Mammary epithelial cell (primary cell): ENCODE data around the gene ATAD3C.

Experiments
- EZH2 ChIP-seq: IDR thresholded peaks from 2 replicates; pipeline ENCODE4 v1.6.1; 2012; ENCODE audit warnings: low read length, inconsistent platforms, borderline replicate concordance
- TF ChIP-seq, protein P1 (sequence below), 2 donors: IDR thresholded peaks in 1 of 2; conservative IDR thresholded peaks in 1 of 2; 2 replicates each; pipeline ENCODE4 v1.5.1; 2011 to 2012; ENCODE audit warnings: inconsistent platforms in 2 of 2, low read length in 2 of 2, mild to moderate bottlenecking in 2 of 2, control low read depth in 1 of 2, low read depth in 1 of 2; ENCODE audit not compliant: insufficient read depth in 1 of 2; ENCODE audit errors: extremely low read depth in 1 of 2

DNA sequence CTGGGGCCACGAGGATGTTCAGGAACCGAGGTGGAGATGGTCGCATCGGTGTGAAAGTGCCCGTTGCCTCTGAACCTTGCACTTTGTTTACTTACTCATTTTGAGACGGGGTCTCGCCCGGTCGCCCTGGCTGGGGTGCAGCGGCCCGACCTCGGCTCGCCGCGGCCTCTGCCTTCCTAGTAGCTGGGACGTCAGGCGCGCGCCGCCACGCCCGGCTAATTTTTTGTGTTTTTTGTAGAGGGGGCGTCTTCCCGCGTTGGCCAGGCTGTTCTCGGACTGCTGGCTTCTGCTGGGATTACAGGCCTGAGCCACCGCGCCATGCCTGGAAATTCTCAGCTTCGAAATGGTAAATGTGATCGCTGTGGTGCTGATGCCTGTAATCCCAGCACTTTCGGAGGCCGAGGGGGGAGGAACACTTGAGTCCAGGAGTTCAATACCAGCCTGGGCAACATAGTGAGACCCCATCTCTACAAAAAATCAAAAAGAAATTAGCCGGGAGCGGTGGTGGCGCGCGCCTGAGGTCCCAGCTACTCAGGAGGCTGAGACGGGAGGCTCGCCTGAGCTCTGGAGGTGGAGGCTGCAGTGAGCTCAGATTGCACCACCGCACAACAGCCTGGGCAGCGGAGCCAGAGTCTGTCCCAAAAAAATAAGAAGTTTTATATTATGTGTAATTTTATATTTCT lies 41.7 kb upstream of the ATAD3C start:
- TF ChIP-seq, protein P1, sequence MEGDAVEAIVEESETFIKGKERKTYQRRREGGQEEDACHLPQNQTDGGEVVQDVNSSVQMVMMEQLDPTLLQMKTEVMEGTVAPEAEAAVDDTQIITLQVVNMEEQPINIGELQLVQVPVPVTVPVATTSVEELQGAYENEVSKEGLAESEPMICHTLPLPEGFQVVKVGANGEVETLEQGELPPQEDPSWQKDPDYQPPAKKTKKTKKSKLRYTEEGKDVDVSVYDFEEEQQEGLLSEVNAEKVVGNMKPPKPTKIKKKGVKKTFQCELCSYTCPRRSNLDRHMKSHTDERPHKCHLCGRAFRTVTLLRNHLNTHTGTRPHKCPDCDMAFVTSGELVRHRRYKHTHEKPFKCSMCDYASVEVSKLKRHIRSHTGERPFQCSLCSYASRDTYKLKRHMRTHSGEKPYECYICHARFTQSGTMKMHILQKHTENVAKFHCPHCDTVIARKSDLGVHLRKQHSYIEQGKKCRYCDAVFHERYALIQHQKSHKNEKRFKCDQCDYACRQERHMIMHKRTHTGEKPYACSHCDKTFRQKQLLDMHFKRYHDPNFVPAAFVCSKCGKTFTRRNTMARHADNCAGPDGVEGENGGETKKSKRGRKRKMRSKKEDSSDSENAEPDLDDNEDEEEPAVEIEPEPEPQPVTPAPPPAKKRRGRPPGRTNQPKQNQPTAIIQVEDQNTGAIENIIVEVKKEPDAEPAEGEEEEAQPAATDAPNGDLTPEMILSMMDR (conservative IDR thresholded peaks at IDR 0.05 in 1 of 2, IDR thresholded peaks at IDR 0.05 in 1 of 2; ENCODE audit: extremely low read depth in 1 of 2, insufficient read depth in 1 of 2, low read depth in 1 of 2, low read length in 2 of 2): no peak
- TF ChIP-seq EZH2: no peak
